IMR-90 (cell line): ENCODE results near the gene LRRC14B. TPM values are rescaled to one million over a fixed set of nuclear protein-coding genes. Genes with fewer than 3 reads are reported as not detected.
A peak's percentile ranks its signal among the peaks of the same experiment; 100 is the strongest.

ENCODE experiments used
- ATAC-seq: fragments of 200-7000 bp; cut with Tn5 transposase; 2 replicates; pipeline ENCODE4 v1.9.1; 2020; ENCODE audit warnings: low read depth, mild to moderate bottlenecking, moderate library complexity
- BruUV-seq: library from RNA; stranded (reverse); fragments of 400-500 nt; replicated peaks from 2 replicates; lab custom pipeline; 2021; lab: Mats Ljungman, UMichigan
- CTCF ChIA-PET: fragments of 300-600 bp; formaldehyde crosslinking; extraction: SDS; loops from one replicate; lab custom pipeline; 2021; ENCODE audit warnings: antibody characterized with exemption; lab: Yijun Ruan, JAX
- POLR2A ChIA-PET: fragments of 300-600 bp; sonication (Branson Sonifier 250); formaldehyde crosslinking; loops from one replicate; lab custom pipeline; 2022; ENCODE audit warnings: antibody characterized with exemption; ENCODE audit not compliant: unreplicated experiment; lab: Charles Lee
- DNase-seq: peaks from one replicate; pipeline ENCODE4 v3.0.0; 2013
- H2AFZ ChIP-seq: replicated peaks from 2 replicates; pipeline ENCODE3; 2013; ENCODE audit warnings: low read length, mild to moderate bottlenecking; ENCODE audit not compliant: poor library complexity
- H2AK5ac ChIP-seq: 2 replicates; pipeline ENCODE4 v1.6.1; 2013; ENCODE audit warnings: low read depth, low read length, inconsistent platforms
- H2AK9ac ChIP-seq: replicated peaks from 2 replicates; pipeline ENCODE3; 2013; ENCODE audit warnings: mild to moderate bottlenecking, low read depth, low read length, moderate library complexity; ENCODE audit not compliant: poor library complexity
- H2BK120ac ChIP-seq: 2 replicates; pipeline ENCODE4 v1.6.1; 2013; ENCODE audit warnings: low read depth, low read length, inconsistent platforms
- H2BK15ac ChIP-seq: 3 replicates; pipeline ENCODE4 v1.6.1; 2013; ENCODE audit warnings: low read depth, low read length, inconsistent platforms
- H2BK20ac ChIP-seq: 2 replicates; pipeline ENCODE4 v1.6.1; 2013; ENCODE audit warnings: low read depth, mild to moderate bottlenecking, inconsistent platforms, low read length, moderate library complexity
- H2BK5ac ChIP-seq: 2 replicates; pipeline ENCODE4 v1.6.1; 2013; ENCODE audit warnings: mild to moderate bottlenecking, low read depth, low read length, inconsistent platforms; ENCODE audit not compliant: poor library complexity, severe bottlenecking
- H3K14ac ChIP-seq: replicated peaks from 2 replicates; pipeline ENCODE4 v1.6.1; 2013; ENCODE audit warnings: low read depth, low read length, inconsistent platforms
- H3K18ac ChIP-seq: 2 replicates; pipeline ENCODE4 v1.6.1; 2013; ENCODE audit warnings: low read depth, low read length, control low read depth
- H3K23ac ChIP-seq: 2 replicates; pipeline ENCODE4 v1.6.1; 2013; ENCODE audit warnings: low read depth, low read length, inconsistent platforms
- H3K27ac ChIP-seq: 2 replicates; pipeline ENCODE4 v1.5.1; 2013; ENCODE audit warnings: mild to moderate bottlenecking, control low read depth, low read length; ENCODE audit not compliant: insufficient read depth
- H3K27me3 ChIP-seq: 2 replicates; pipeline ENCODE4 v1.6.1; 2013; ENCODE audit warnings: low read length; ENCODE audit not compliant: control insufficient read depth, insufficient read depth
- H3K36me3 ChIP-seq: 2 replicates; pipeline ENCODE4 v1.6.1; 2013; ENCODE audit warnings: low read length, mixed read lengths; ENCODE audit not compliant: control insufficient read depth, insufficient read depth
- H3K4ac ChIP-seq: 2 replicates; pipeline ENCODE4 v1.6.1; 2013; ENCODE audit warnings: low read depth, low read length, inconsistent platforms
- H3K4me1 ChIP-seq: 2 replicates; pipeline ENCODE4 v1.6.1; 2013; ENCODE audit warnings: low read length, mixed read lengths; ENCODE audit not compliant: control insufficient read depth, insufficient read depth
- H3K4me2 ChIP-seq: 2 replicates; pipeline ENCODE4 v1.6.1; 2013; ENCODE audit warnings: low read depth, mild to moderate bottlenecking, control low read depth, low read length, moderate library complexity
- H3K4me3 ChIP-seq: 2 replicates; pipeline ENCODE4 v1.5.1; 2013; ENCODE audit warnings: low read depth, mild to moderate bottlenecking, control low read depth, low read length, moderate library complexity; ENCODE audit not compliant: insufficient read depth
- H3K56ac ChIP-seq: 2 replicates; pipeline ENCODE4 v1.6.1; 2013; ENCODE audit warnings: low read length, inconsistent platforms; ENCODE audit not compliant: insufficient read depth; ENCODE audit errors: extremely low read depth
- H3K79me1 ChIP-seq, 2 experiments: 2 replicates each; pipeline ENCODE4 v1.6.1; 2013; ENCODE audit warnings: low read length in 2 of 2, inconsistent platforms in 1 of 2, low read depth in 1 of 2
- H3K9ac ChIP-seq: 2 replicates; pipeline ENCODE4 v1.6.1; 2013; ENCODE audit warnings: low read depth, low read length, control low read depth
- H3K9me1 ChIP-seq: 2 replicates; pipeline ENCODE4 v1.6.1; 2013; ENCODE audit warnings: low read length, inconsistent platforms; ENCODE audit not compliant: insufficient read depth
- H3K9me3 ChIP-seq: 2 replicates; pipeline ENCODE4 v1.6.1; 2013; ENCODE audit warnings: low read length; ENCODE audit not compliant: control insufficient read depth, insufficient read depth
- H4K20me1 ChIP-seq: 2 replicates; pipeline ENCODE4 v1.6.1; 2013; ENCODE audit warnings: low read length, inconsistent platforms; ENCODE audit not compliant: insufficient read depth
- H4K5ac ChIP-seq: 2 replicates; pipeline ENCODE4 v1.6.1; 2013; ENCODE audit warnings: mild to moderate bottlenecking, low read depth, low read length, control low read depth
- H4K8ac ChIP-seq, 2 experiments: 2 replicates each; pipeline ENCODE4 v1.6.1; 2013; ENCODE audit warnings: low read depth in 2 of 2, low read length in 2 of 2, control low read depth in 1 of 2, inconsistent platforms in 1 of 2
- H4K91ac ChIP-seq: 2 replicates; pipeline ENCODE4 v1.6.1; 2013; ENCODE audit warnings: low read depth, low read length, inconsistent platforms; ENCODE audit not compliant: insufficient read depth
- BHLHE40 ChIP-seq: fragments of 150-350 bp; IDR thresholded peaks from 2 replicates; pipeline ENCODE4 v1.6.1; 2016; ENCODE audit warnings: mild to moderate bottlenecking, low read depth, low read length
- CEBPB ChIP-seq: IDR thresholded peaks from 2 replicates; pipeline ENCODE4 v1.6.1; 2012; ENCODE audit warnings: low read depth, low read length, improper control_type of control experiment
- CHD1 ChIP-seq: IDR thresholded peaks from 2 replicates; pipeline ENCODE4 v1.6.1; 2012; ENCODE audit warnings: low read depth, low read length, improper control_type of control experiment
- FOS ChIP-seq: fragments of 150-350 bp; IDR thresholded peaks from 2 replicates; pipeline ENCODE4 v1.6.1; 2016; ENCODE audit warnings: low read depth, low read length
- MAFK ChIP-seq: IDR thresholded peaks from 2 replicates; pipeline ENCODE4 v1.6.1; 2012; ENCODE audit warnings: low read depth, low read length, improper control_type of control experiment
- MAZ ChIP-seq: IDR thresholded peaks from 2 replicates; pipeline ENCODE4 v1.6.1; 2012; ENCODE audit warnings: low read depth, mild to moderate bottlenecking, low read length, improper control_type of control experiment, moderate library complexity, borderline replicate concordance
- MXI1 ChIP-seq: IDR thresholded peaks from 2 replicates; pipeline ENCODE4 v1.6.1; 2012; ENCODE audit warnings: low read depth, mild to moderate bottlenecking, low read length, moderate library complexity, borderline replicate concordance
- NFE2L2 ChIP-seq: fragments of 150-350 bp; IDR thresholded peaks from 2 replicates; pipeline ENCODE4 v1.6.1; 2016; ENCODE audit warnings: low read depth, mild to moderate bottlenecking, low read length
- POLR2A ChIP-seq: IDR thresholded peaks from 2 replicates; pipeline ENCODE4 v1.6.1; 2012; ENCODE audit warnings: mild to moderate bottlenecking, low read depth, low read length
- RAD21 ChIP-seq: IDR thresholded peaks from 2 replicates; pipeline ENCODE4 v1.6.1; 2012; ENCODE audit warnings: low read length, improper control_type of control experiment
- RCOR1 ChIP-seq: IDR thresholded peaks from 2 replicates; pipeline ENCODE4 v1.6.1; 2012; ENCODE audit warnings: mild to moderate bottlenecking, low read length, improper control_type of control experiment; ENCODE audit not compliant: insufficient replicate concordance
- RFX5 ChIP-seq: IDR thresholded peaks from 2 replicates; pipeline ENCODE4 v1.8.0; 2012; ENCODE audit warnings: low read depth, mild to moderate bottlenecking, low read length, moderate library complexity
- SMC3 ChIP-seq: fragments of 150-350 bp; IDR thresholded peaks from 2 replicates; pipeline ENCODE4 v1.6.1; 2016; ENCODE audit warnings: low read depth, mild to moderate bottlenecking, antibody characterized with exemption, low read length, moderate library complexity
- USF2 ChIP-seq: fragments of 150-350 bp; IDR thresholded peaks from 2 replicates; pipeline ENCODE4 v1.6.1; 2017; ENCODE audit warnings: mild to moderate bottlenecking, antibody characterized with exemption, low read length, low read depth
- WGBS, 2 experiments: methylation state at CpG; one replicate each; pipeline versions ENCODE4 v1.1.5 to v1.1.7; 2013; ENCODE audit warnings: missing lambda C conversion rate in 2 of 2; ENCODE audit not compliant: insufficient read length in 1 of 2; ENCODE audit errors: extremely low coverage in 2 of 2; 5-methylcytosine and 5-hydroxymethylcytosine counted together
- dilution Hi-C: fragments of 300-500 bp; cut with HindIII; formaldehyde crosslinking; loops from one replicate; pipeline ENCODE4 v1.14.3; 2018; ENCODE audit warnings: low sequenced_read_pairs; ENCODE audit not compliant: unreplicated experiment
- in situ Hi-C: fragments of 300-500 bp; cut with MboI; formaldehyde crosslinking; loops from 3 replicates; pipeline ENCODE4 v1.14.3; 2019; ENCODE audit warnings: low sequenced_read_pairs, inconsistent platforms, mixed read lengths
- intact Hi-C: fragments of 100-400 bp; cut with micrococcal nuclease; formaldehyde crosslinking; loops from 2 replicates; pipeline ENCODE4 v1.10.0; 2022
- polyA plus RNA-seq, 3 experiments: library from polyadenylated mRNA; depleted of rRNA; stranded (reverse); fragments of >200 nt; gene quantifications; 2 replicates each; pipeline ENCODE4 v1.2.3, GENCODE V29; 2012; ENCODE audit warnings: low replicate concordance in 1 of 3
- total RNA-seq: library from RNA; depleted of rRNA; stranded (reverse); fragments of >200 nt; gene quantifications from 2 replicates; pipeline ENCODE4 v1.2.3, GENCODE V29; 2012
- TF ChIP-seq, protein P1 (sequence below): fragments of 150-350 bp; IDR thresholded peaks from 2 replicates; pipeline ENCODE4 v1.6.1; 2016; ENCODE audit warnings: low read depth, mild to moderate bottlenecking, low read length, moderate library complexity, borderline replicate concordance

Gene LRRC14B
- total and polyA plus RNA-seq, 2 of the 4 experiments (the other 2 are of a cell fraction): not detected

GRCh38 chr5:173392-174290 lies 17.7 kb upstream of the LRRC14B start:
- intact Hi-C loops: no loop called here
- Histone ChIP-seq H3K23ac (no peak overlapping the region), H2BK5ac (no peak overlapping the region), H3K9me3 (no peaks in the 10 kb centered on the region), H2AK9ac (no peak overlapping the region), H3K18ac (no peak overlapping the region), H3K4me3 (no peak overlapping the region), H4K91ac (no peak overlapping the region), H3K9me1 (peaks cover 12% of the 10 kb centered on the region; the same call in 1 of the 2 replicates), H3K4me2 (no peak overlapping the region), H3K27me3 (peaks cover 12% of the 10 kb centered on the region), H3K9ac (no peak overlapping the region), H2AK5ac (peak overlapping the region; percentile 43; the same call in 1 of the 2 replicates), H2BK20ac (no peak overlapping the region), H3K79me1 (no peaks in the 10 kb centered on the region; a peak in 1 of 4 replicates), H4K20me1 (no peaks in the 10 kb centered on the region), H3K36me3 (no peaks in the 10 kb centered on the region), H3K56ac (no peak overlapping the region), H4K8ac (no peak overlapping the region), H3K4ac (no peak overlapping the region), H3K14ac (0 out of 2 replicates have a peak overlapping the region, but pooled peaks have one; percentile 1), H3K4me1 (peaks cover 10% of the 10 kb centered on the region), H2AFZ (peak overlapping the region; percentile 1), H3K27ac (no peak overlapping the region), H4K5ac (no peak overlapping the region), H2BK15ac (no peak overlapping the region), H2BK120ac (no peak overlapping the region)
- in situ Hi-C loops: no loop called here
- POLR2A ChIA-PET: no interaction called here
- DNase-seq (peak; percentile 24), ATAC-seq (no peak)
- dilution Hi-C loops: no loop called here
- CTCF ChIA-PET: interaction anchor here (2.2 kb wide), 1 partner anchor 15 kb away, joined by 7 read pairs; no protein-coding TSS in a partner anchor
- no TSS peak for BruUV-seq
- 40% methylated on average over 1 of the region's 22 CpGs; no CpG with 5 or more reads in 1 of the 2 experiments for WGBS, 2 experiments
- TF ChIP-seq CHD1: no peak
- TF ChIP-seq SMC3: no peak
- TF ChIP-seq CEBPB: no peak
- no peak for TF ChIP-seq MAZ
- no peak for TF ChIP-seq RAD21
- TF ChIP-seq MAFK: no peak
- TF ChIP-seq USF2: no peak
- TF ChIP-seq NFE2L2: no peak
- TF ChIP-seq, protein P1, sequence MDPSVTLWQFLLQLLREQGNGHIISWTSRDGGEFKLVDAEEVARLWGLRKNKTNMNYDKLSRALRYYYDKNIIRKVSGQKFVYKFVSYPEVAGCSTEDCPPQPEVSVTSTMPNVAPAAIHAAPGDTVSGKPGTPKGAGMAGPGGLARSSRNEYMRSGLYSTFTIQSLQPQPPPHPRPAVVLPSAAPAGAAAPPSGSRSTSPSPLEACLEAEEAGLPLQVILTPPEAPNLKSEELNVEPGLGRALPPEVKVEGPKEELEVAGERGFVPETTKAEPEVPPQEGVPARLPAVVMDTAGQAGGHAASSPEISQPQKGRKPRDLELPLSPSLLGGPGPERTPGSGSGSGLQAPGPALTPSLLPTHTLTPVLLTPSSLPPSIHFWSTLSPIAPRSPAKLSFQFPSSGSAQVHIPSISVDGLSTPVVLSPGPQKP: no peak
- TF ChIP-seq FOS: no peak
- TF ChIP-seq MXI1: no peak
- TF ChIP-seq RFX5: no peak
- TF ChIP-seq POLR2A: no peak
- no peak for TF ChIP-seq RCOR1
- TF ChIP-seq BHLHE40: no peak
